ENCODE results near the gene ATP13A2.

Gene ATP13A2

GRCh38 chr1:16986962-16987361 lies 24.8 kb downstream of the ATP13A2 start:
- TF ChIP-seq CTCF (conservative IDR thresholded peaks at IDR 0.05; ENCODE audit: low read length), result no peak; the same call in 1 of the 2 replicates
- no peak overlapping the region for H3K4me3 ChIP-seq (ENCODE audit: low read length)
- DNase-seq (ENCODE audit: low read depth), result no peak

- no peak for TF ChIP-seq CTCF (conservative IDR thresholded peaks at IDR 0.05; ENCODE audit: low read length)
- H3K4me3 ChIP-seq (ENCODE audit: low read length), result no peak overlapping the region
- no peak for DNase-seq (ENCODE audit: low read depth)
These were observed 25.2 kb downstream of the ATP13A2 start for GRCh38 chr1:16986560-16986959.

GRCh38 chr1:16986113-16986512 lies 25.6 kb downstream of the ATP13A2 start:
- no peak overlapping the region for H3K4me3 ChIP-seq (ENCODE audit: low read length)
- DNase-seq (ENCODE audit: low read depth), result no peak
- no peak for TF ChIP-seq CTCF (conservative IDR thresholded peaks at IDR 0.05; ENCODE audit: low read length)

GRCh38 chr1:16984717-16985116 lies 27.0 kb downstream of the ATP13A2 start:
- peak; percentile 92 for DNase-seq (ENCODE audit: low read depth)
- no peak for TF ChIP-seq CTCF (conservative IDR thresholded peaks at IDR 0.05; ENCODE audit: low read length)
- no peak overlapping the region for H3K4me3 ChIP-seq (ENCODE audit: low read length)

- TF ChIP-seq CTCF (conservative IDR thresholded peaks at IDR 0.05; ENCODE audit: low read length), result no peak
- no peak overlapping the region for H3K4me3 ChIP-seq (ENCODE audit: low read length)
- no peak for DNase-seq (ENCODE audit: low read depth)
These were observed 28.1 kb downstream of the ATP13A2 start for GRCh38 chr1:16983649-16984048.

GRCh38 chr1:16982902-16983301 lies 28.8 kb downstream of the ATP13A2 start:
- no peak for TF ChIP-seq CTCF (conservative IDR thresholded peaks at IDR 0.05; ENCODE audit: low read length)
- no peak overlapping the region for H3K4me3 ChIP-seq (ENCODE audit: low read length)
- DNase-seq (ENCODE audit: low read depth), result no peak

GRCh38 chr1:16981269-16981849 lies 30.4 kb downstream of the ATP13A2 start:
- TF ChIP-seq CTCF (conservative IDR thresholded peaks at IDR 0.05; ENCODE audit: low read length), result no peak
- DNase-seq (ENCODE audit: low read depth), result peak; percentile 95

More at GRCh38 chr1:16981269-16981849, 30.4 kb downstream of the ATP13A2 start:
- peak overlapping the region; percentile 91 for H3K4me3 ChIP-seq (ENCODE audit: low read length)
